Spinal cord (tissue), 10 donors: ENCODE data around the gene SCUBE2. TPM values are rescaled to one million over a fixed set of nuclear protein-coding genes. Genes with fewer than 3 reads are reported as not detected.

Experiments used
- DNase-seq, 6 donors: peaks; one replicate each; pipeline versions ENCODE4 v3.0.0 to v3.0.0-alpha.2; 2013 to 2015; ENCODE audit warnings: low spot score in 6 of 6, low read depth in 4 of 6
- H3K27ac ChIP-seq: one replicate; pipeline ENCODE4 v1.5.1; 2013; ENCODE audit warnings: low read depth, low read length, control low read depth
- H3K27me3 ChIP-seq: one replicate; pipeline ENCODE4 v1.6.1; 2013; ENCODE audit warnings: low read length; ENCODE audit not compliant: control insufficient read depth, insufficient read depth
- H3K36me3 ChIP-seq: one replicate; pipeline ENCODE4 v1.6.1; 2013; ENCODE audit warnings: low read length; ENCODE audit not compliant: control insufficient read depth, insufficient read depth
- H3K4me1 ChIP-seq: one replicate; pipeline ENCODE4 v1.6.1; 2013; ENCODE audit warnings: low read length; ENCODE audit not compliant: control insufficient read depth, insufficient read depth
- H3K4me3 ChIP-seq: one replicate; pipeline ENCODE4 v1.5.1; 2013; ENCODE audit warnings: low read depth, low read length, control low read depth
- H3K9me3 ChIP-seq: one replicate; pipeline ENCODE4 v1.6.1; 2013; ENCODE audit warnings: low read length; ENCODE audit not compliant: control insufficient read depth, insufficient read depth
- WGBS: methylation state at CpG from one replicate; pipeline ENCODE4 v1.1.5; 2013; ENCODE audit warnings: missing lambda C conversion rate; ENCODE audit not compliant: insufficient coverage; 5-methylcytosine and 5-hydroxymethylcytosine counted together
- long read RNA-seq, 4 donors: transcript quantifications; one replicate each; lab custom pipeline, GENCODE V29; 2026
- polyA plus RNA-seq, 2 donors: library from polyadenylated mRNA; unstranded; fragments of 120-200 nt; gene quantifications; one replicate each; pipeline ENCODE4 v1.2.1, GENCODE V29; 2013; ENCODE audit not compliant: insufficient read length in 2 of 2
- total RNA-seq, 2 donors: library from RNA; depleted of rRNA in 1 of 2; stranded (reverse); fragments of 120-200 nt in 1 of 2; fragments of >200 nt in 1 of 2; gene quantifications; one replicate each; pipeline versions ENCODE4 v1.2.3 to v1.2.4, GENCODE V29; 2013 to 2014
- donor health status: healthy.

Gene SCUBE2
- total RNA-seq: 10 to 100 TPM; 15.9 to 21.4 TPM
- polyA plus RNA-seq: 10 to 100 TPM; 23.9 to 29.4 TPM
- long read RNA-seq, donor 1, partial matches to known transcripts: 0 of 1 reads
- long read RNA-seq, donor 1, other reads (novel, unspliced or antisense): 0 of 1 reads
- long read RNA-seq, donor 2, full-length matches to known transcripts: 1 of 1 reads
- long read RNA-seq, donor 2, partial matches to known transcripts: 0 of 1 reads
- long read RNA-seq, donor 2, other reads (novel, unspliced or antisense): 0 of 1 reads
- long read RNA-seq, donor 3: 0 reads
- long read RNA-seq, donor 4, full-length matches to known transcripts: 1 of 6 reads
- long read RNA-seq, donor 4, partial matches to known transcripts: 5 of 6 reads
- long read RNA-seq, donor 4, other reads (novel, unspliced or antisense): 0 of 6 reads

- no peak within 1 kb of the TSS for H3K27ac ChIP-seq
- no peaks in the 10 kb centered on the region for H3K36me3 ChIP-seq
- H3K4me1 ChIP-seq: peaks cover 31% of the 10 kb centered on the region
- H3K4me3 ChIP-seq: peak within 1 kb of the TSS; percentile 46
- H3K27me3 ChIP-seq: peaks cover 4% of the 10 kb centered on the region
- DNase-seq: peak in 2 of 6 donors; percentile 16 to 41
- WGBS: under 1% methylated on average over 111 of the region's 113 CpGs
- H3K9me3 ChIP-seq: no peaks in the 10 kb centered on the region
Measured at GRCh38 chr11:9091044-9091922, at the start of gene SCUBE2. Gene SCUBE2 (minus strand): TSS chr11:9091599. CDS start chr11:9091528, 71 bp downstream.

GRCh38 chr11:9141186-9141585, 49.8 kb upstream of the SCUBE2 start:
- WGBS: no CpG with 5 or more reads among the region's 7 CpGs
- DNase-seq: no peak
- peaks cover 33% of the 10 kb centered on the region for H3K4me1 ChIP-seq
- no peak overlapping the region for H3K27ac ChIP-seq
- H3K9me3 ChIP-seq: no peaks in the 10 kb centered on the region
- no peak overlapping the region for H3K4me3 ChIP-seq
- H3K27me3 ChIP-seq: no peaks in the 10 kb centered on the region
- peaks cover 66% of the 10 kb centered on the region for H3K36me3 ChIP-seq

GRCh38 chr11:9139628-9140357, 48.4 kb upstream of the SCUBE2 start:
- WGBS: 86% methylated on average over 5 of the region's 7 CpGs
- H3K36me3 ChIP-seq: peaks cover 68% of the 10 kb centered on the region
- peak overlapping the region; percentile 70 for H3K27ac ChIP-seq

GRCh38 chr11:9138612-9139579, 47.5 kb upstream of the SCUBE2 start:
- peak in 2 of 6 donors; percentile 5 to 72 for DNase-seq
- WGBS: 64% methylated on average over 9 of the region's 18 CpGs
- no peaks in the 10 kb centered on the region for H3K9me3 ChIP-seq
- peaks cover 60% of the 10 kb centered on the region for H3K36me3 ChIP-seq
- H3K27ac ChIP-seq: peak overlapping the region; percentile 70
- peaks cover 31% of the 10 kb centered on the region for H3K4me1 ChIP-seq
- H3K4me3 ChIP-seq: no peak overlapping the region
- H3K27me3 ChIP-seq: no peaks in the 10 kb centered on the region

More at GRCh38 chr11:9139628-9140357, 48.4 kb upstream of the SCUBE2 start:
- H3K27me3 ChIP-seq: no peaks in the 10 kb centered on the region
- no peak for DNase-seq
- no peaks in the 10 kb centered on the region for H3K9me3 ChIP-seq
- peaks cover 33% of the 10 kb centered on the region for H3K4me1 ChIP-seq
- no peak overlapping the region for H3K4me3 ChIP-seq

- 60% methylated on average over 3 of the region's 3 CpGs for WGBS
- peaks cover 23% of the 10 kb centered on the region for H3K4me1 ChIP-seq
- no peaks in the 10 kb centered on the region for H3K9me3 ChIP-seq
- peak overlapping the region; percentile 18 for H3K27ac ChIP-seq
- no peak overlapping the region for H3K4me3 ChIP-seq
- H3K36me3 ChIP-seq: peaks cover 54% of the 10 kb centered on the region
- no peak for DNase-seq
- H3K27me3 ChIP-seq: no peaks in the 10 kb centered on the region
Measured at GRCh38 chr11:9138133-9138453, 46.7 kb upstream of the SCUBE2 start.

- DNase-seq: peak; percentile 35 to 92 (median 58)
- no peaks in the 10 kb centered on the region for H3K27me3 ChIP-seq
- H3K4me1 ChIP-seq: peaks cover 19% of the 10 kb centered on the region
- WGBS: 8% methylated on average over 6 of the region's 10 CpGs
- H3K27ac ChIP-seq: peak overlapping the region; percentile 18
- no peaks in the 10 kb centered on the region for H3K9me3 ChIP-seq
- H3K36me3 ChIP-seq: peaks cover 50% of the 10 kb centered on the region
- no peak overlapping the region for H3K4me3 ChIP-seq
Measured at GRCh38 chr11:9137293-9138132, 46.1 kb upstream of the SCUBE2 start.

- Histone ChIP-seq H3K36me3 (peaks cover 45% of the 10 kb centered on the region), H3K9me3 (no peaks in the 10 kb centered on the region), H3K4me3 (no peak overlapping the region), H3K27me3 (no peaks in the 10 kb centered on the region), H3K27ac (no peak overlapping the region), H3K4me1 (peaks cover 18% of the 10 kb centered on the region)
- no peak for DNase-seq
- WGBS: no CpG with 5 or more reads among the region's 2 CpGs
Measured at GRCh38 chr11:9136741-9137140, 45.3 kb upstream of the SCUBE2 start.

GRCh38 chr11:9133956-9134355, 42.6 kb upstream of the SCUBE2 start:
- Histone ChIP-seq H3K27me3 (no peaks in the 10 kb centered on the region), H3K4me3 (no peak overlapping the region), H3K36me3 (peaks cover 26% of the 10 kb centered on the region), H3K9me3 (no peaks in the 10 kb centered on the region), H3K27ac (no peak overlapping the region), H3K4me1 (peaks cover 14% of the 10 kb centered on the region)
- no peak for DNase-seq
- 100% methylated on average over 2 of the region's 2 CpGs for WGBS
